Measurements from ENCODE around the gene TMBIM1.
"Not testable (repeated sequence)": the region's sequence is repeated elsewhere in the genome, so short reads cannot be mapped to it uniquely, and the experiment has no call there.

TMBIM1 gene

GRCh38 chr2:218274586-218274985 is 17.7 kb downstream of the TMBIM1 start:
- in situ Hi-C loops (cut with MboI; ENCODE audit: low sequenced_read_pairs) = no loop called here

GRCh38 chr2:218273908-218274249 is 18.4 kb downstream of the TMBIM1 start:
- in situ Hi-C loops (cut with MboI; ENCODE audit: low sequenced_read_pairs) = no loop called here

GRCh38 chr2:218273214-218273907 is 18.9 kb downstream of the TMBIM1 start:
- in situ Hi-C loops (cut with MboI; ENCODE audit: low sequenced_read_pairs) = not testable (repeated sequence)

- in situ Hi-C loops (cut with MboI; ENCODE audit: low sequenced_read_pairs) = no loop called here
Observed at GRCh38 chr2:218272531-218273212, 19.6 kb downstream of the TMBIM1 start.

- in situ Hi-C loops (cut with MboI; ENCODE audit: low sequenced_read_pairs) = no loop called here
Observed at GRCh38 chr2:218271865-218272530, 20.3 kb downstream of the TMBIM1 start.

- in situ Hi-C loops (cut with MboI; ENCODE audit: low sequenced_read_pairs) = no loop called here
Observed at GRCh38 chr2:218271487-218271797, 20.9 kb downstream of the TMBIM1 start.

- in situ Hi-C loops (cut with MboI; ENCODE audit: low sequenced_read_pairs) = no loop called here
Observed at GRCh38 chr2:218270721-218271486, 21.4 kb downstream of the TMBIM1 start.

GRCh38 chr2:218269900-218270720 is 22.2 kb downstream of the TMBIM1 start, which contains the start of the genes AAMP and PNKD:
Gene AAMP (minus strand): TSS chr2:218270137. CDS start chr2:218270086, 51 bp downstream.
Gene PNKD (plus strand): TSS chr2:218270519. CDS start chr2:218270536, 17 bp downstream.
- in situ Hi-C loops (cut with MboI; ENCODE audit: low sequenced_read_pairs) = loop anchor here (10.0 kb wide), 1 partner anchor 85 kb away; no protein-coding TSS in a partner anchor

GRCh38 chr2:218267259-218267658 is 25.0 kb downstream of the TMBIM1 start:
- in situ Hi-C loops (cut with MboI; ENCODE audit: low sequenced_read_pairs) = loop anchor here (10.0 kb wide), 1 partner anchor 82 kb away; no protein-coding TSS in a partner anchor

- in situ Hi-C loops (cut with MboI; ENCODE audit: low sequenced_read_pairs) = loop anchor here (10.0 kb wide), 1 partner anchor 82 kb away; no protein-coding TSS in a partner anchor
Observed at GRCh38 chr2:218266316-218266979, 25.9 kb downstream of the TMBIM1 start.

- in situ Hi-C loops (cut with MboI; ENCODE audit: low sequenced_read_pairs) = loop anchor here (10.0 kb wide), 1 partner anchor 81 kb away; no protein-coding TSS in a partner anchor
Observed at GRCh38 chr2:218265626-218266025, 26.7 kb downstream of the TMBIM1 start.

GRCh38 chr2:218264773-218265561 is 27.3 kb downstream of the TMBIM1 start:
- in situ Hi-C loops (cut with MboI; ENCODE audit: low sequenced_read_pairs) = loop anchor here (10.0 kb wide), 1 partner anchor 80 kb away; no protein-coding TSS in a partner anchor

GRCh38 chr2:218263817-218264641 is 28.3 kb downstream of the TMBIM1 start:
- in situ Hi-C loops (cut with MboI; ENCODE audit: low sequenced_read_pairs) = loop anchor here (10.0 kb wide), 1 partner anchor 79 kb away; no protein-coding TSS in a partner anchor

GRCh38 chr2:218262631-218263586 is 29.4 kb downstream of the TMBIM1 start:
- in situ Hi-C loops (cut with MboI; ENCODE audit: low sequenced_read_pairs) = loop anchor here (10.0 kb wide), 1 partner anchor 78 kb away; no protein-coding TSS in a partner anchor

- in situ Hi-C loops (cut with MboI; ENCODE audit: low sequenced_read_pairs) = loop anchor here (10.0 kb wide), 1 partner anchor 77 kb away; no protein-coding TSS in a partner anchor
Observed at GRCh38 chr2:218262237-218262600, 30.1 kb downstream of the TMBIM1 start.

GRCh38 chr2:218261423-218262236 is 30.7 kb downstream of the TMBIM1 start:
- in situ Hi-C loops (cut with MboI; ENCODE audit: low sequenced_read_pairs) = loop anchor here (10.0 kb wide), 1 partner anchor 77 kb away; no protein-coding TSS in a partner anchor

Data from HL-60/S4 treated with retinoic acid at 250 ng/mL for 4 days and 3 days (cell line).